K562 treated with DMSO at 1 percent for 4 hours (cell line): ENCODE data around the gene FLNA. TPM values are rescaled to one million over a fixed set of nuclear protein-coding genes. Genes with fewer than 3 reads are reported as not detected.

Experiments
- total RNA-seq: library from RNA; unstranded; fragments of 300-600 nt; gene quantifications from 2 replicates; pipeline ENCODE4 v1.2.3, GENCODE V29; 2022; ENCODE audit not compliant: insufficient read depth

FLNA gene, protein sequence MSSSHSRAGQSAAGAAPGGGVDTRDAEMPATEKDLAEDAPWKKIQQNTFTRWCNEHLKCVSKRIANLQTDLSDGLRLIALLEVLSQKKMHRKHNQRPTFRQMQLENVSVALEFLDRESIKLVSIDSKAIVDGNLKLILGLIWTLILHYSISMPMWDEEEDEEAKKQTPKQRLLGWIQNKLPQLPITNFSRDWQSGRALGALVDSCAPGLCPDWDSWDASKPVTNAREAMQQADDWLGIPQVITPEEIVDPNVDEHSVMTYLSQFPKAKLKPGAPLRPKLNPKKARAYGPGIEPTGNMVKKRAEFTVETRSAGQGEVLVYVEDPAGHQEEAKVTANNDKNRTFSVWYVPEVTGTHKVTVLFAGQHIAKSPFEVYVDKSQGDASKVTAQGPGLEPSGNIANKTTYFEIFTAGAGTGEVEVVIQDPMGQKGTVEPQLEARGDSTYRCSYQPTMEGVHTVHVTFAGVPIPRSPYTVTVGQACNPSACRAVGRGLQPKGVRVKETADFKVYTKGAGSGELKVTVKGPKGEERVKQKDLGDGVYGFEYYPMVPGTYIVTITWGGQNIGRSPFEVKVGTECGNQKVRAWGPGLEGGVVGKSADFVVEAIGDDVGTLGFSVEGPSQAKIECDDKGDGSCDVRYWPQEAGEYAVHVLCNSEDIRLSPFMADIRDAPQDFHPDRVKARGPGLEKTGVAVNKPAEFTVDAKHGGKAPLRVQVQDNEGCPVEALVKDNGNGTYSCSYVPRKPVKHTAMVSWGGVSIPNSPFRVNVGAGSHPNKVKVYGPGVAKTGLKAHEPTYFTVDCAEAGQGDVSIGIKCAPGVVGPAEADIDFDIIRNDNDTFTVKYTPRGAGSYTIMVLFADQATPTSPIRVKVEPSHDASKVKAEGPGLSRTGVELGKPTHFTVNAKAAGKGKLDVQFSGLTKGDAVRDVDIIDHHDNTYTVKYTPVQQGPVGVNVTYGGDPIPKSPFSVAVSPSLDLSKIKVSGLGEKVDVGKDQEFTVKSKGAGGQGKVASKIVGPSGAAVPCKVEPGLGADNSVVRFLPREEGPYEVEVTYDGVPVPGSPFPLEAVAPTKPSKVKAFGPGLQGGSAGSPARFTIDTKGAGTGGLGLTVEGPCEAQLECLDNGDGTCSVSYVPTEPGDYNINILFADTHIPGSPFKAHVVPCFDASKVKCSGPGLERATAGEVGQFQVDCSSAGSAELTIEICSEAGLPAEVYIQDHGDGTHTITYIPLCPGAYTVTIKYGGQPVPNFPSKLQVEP (N-terminal part only)
- total RNA-seq: 626 and 661 TPM in 2 replicates

DNA sequence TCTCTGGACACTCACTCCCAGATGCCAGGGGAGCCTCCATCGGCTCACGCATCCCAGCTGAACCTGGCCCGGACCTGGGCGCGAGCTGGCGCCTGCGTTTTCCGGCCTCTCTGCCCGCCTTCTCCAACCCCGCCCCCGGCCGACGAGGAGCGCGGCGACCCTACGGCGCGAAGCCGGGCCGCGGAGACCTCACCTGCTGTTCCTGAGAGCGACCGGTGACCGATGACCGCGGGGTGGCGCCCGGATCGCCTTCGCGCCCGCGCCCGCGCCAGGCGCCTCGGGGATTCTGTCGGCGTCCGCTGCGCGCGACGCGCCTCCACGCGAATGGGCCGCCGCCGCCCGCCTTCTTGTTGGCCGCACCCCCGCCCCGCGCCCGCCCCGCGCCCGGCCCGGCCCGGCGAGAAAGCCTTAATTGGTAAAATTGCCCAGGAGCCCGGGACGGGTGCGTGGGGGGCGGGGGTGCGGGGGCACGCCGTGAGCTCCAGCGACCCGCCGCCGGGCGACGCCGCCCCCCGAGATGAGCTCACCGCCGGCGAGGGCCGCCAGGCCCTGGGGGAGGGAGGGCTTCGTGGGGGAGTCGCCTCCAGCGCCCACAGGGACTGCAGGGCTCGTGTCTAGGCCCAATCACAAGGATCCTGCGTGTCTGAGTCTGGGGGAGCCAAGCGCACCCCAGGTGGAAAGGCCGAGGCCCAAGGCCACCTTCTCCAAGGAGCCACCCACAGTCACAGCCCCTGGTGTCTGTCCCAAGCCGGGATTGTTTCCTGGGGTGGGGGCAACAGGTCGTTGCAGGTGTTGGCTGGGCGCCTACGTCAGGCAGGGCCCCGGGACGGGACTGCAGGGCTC is at the start of gene FLNA:
FLNA (minus strand) TSS at position 322 of the 843 bp plus-strand sequence. CDS start 3,389 bp downstream, outside the sequence.

DNA sequence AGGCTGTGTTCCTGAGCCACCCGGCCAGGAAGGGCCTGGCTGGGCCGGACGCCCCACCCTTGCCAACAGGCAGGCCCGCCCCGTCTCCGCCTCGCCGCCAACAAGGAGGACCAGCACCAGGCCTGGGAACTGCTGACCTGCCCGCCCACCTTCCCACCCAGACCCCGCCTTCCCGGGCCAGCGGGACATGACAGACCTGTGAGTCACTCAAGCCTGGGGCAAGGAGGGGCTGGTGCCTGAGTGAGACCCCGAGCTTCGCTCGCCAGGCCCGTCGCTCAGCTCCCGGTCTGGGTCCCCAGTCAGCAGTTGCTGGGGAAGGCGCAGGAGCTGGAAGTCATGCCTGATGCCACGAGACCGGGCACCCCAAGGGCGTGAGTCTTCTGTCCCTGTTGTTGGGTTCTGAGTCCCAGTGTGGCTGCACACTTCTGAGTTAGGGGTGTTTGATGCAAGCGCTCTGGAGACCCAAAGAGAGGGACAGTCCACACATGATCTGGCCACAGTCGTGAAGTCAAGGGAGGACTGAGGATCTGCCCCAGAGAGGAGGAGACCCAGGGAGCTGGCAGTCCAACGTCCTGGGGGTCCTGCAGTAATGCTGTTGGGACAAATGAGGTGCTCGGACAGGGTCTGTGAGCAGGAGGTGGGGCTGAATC is 34.9 kb upstream of the FLNA start, which contains the start of gene DNASE1L1:
DNASE1L1 (minus strand) TSS at position 33 of the 650 bp plus-strand sequence. CDS start 3,686 bp downstream, outside the sequence.

DNA sequence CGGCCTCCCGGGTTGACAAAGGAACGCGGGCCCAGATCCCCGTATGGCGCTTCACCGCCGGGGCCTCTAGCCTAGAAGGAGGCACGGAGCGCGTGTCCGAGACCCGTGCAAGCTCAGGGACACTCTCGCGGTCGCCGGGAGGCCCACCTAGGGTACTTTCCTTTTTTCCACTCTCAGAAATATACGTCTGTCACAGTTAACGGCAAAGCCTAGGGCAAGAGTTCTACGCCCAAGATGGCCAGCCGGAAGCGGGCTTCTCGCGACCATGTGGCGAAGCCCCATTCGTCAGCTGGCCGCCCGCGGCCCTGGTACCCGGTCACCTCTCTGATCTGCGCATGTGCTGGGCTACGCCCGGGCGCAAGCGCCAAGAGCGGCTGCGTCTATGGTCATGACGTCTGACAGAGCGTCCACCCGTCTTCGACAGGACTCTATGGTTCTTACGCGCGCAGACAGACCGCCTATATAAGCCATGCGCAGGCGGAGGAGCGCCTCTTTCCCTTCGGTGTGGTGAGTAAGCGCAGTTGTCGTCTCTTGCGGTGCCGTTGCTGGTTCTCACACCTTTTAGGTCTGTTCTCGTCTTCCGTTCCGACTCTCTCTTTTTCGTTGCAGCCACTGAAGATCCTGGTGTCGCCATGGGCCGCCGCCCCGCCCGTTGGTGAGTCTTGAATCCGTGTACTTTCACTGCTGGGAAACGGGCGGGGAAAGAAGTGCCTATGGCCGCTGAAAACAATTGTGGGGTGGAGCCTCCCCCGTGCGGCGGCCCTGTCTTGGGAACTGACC is 23.6 kb upstream of the FLNA start, which contains the start of gene RPL10:
RPL10 (plus strand) TSS at position 490 of the 780 bp plus-strand sequence; CDS start at position 633, 143 bp downstream.

DNA sequence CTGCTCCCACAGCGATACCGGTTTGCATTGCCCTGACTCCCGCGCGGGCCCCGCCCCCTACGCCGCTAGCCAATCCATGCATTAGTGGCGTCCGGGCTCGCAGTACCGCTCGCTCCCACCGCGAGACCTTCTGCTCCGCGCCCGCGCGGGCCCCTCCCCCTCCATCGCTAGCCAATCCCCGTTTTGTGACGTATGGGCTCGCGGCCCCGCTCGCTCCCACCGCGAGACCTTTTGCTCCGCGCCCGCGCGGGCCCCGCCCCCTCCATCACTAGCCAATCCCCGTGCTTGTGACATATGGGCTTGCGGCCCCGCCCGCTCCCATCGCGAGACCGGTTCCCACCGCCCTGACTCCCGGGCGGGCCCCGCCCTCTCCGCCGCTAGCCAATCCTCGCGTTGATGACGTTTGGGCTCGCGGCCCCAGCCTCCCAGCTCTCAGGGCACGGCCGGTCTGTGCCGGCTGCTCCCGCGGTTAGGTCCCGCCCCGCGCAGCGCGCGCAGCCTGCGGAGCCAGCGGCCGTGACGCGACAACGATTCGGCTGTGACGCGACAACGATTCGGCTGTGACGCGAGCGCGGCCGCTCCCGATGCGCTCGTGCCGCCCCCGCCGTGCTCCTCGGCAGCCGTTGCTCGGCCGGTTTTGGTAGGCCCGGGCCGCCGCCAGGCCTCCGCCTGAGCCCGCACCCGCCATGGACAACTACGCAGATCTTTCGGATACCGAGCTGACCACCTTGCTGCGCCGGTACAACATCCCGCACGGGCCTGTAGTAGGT is 4.5 kb upstream of the FLNA start, which contains the start of gene EMD:
EMD (plus strand) TSS at position 497 of the 770 bp plus-strand sequence; CDS start at position 687, 190 bp downstream.

Other genes starting within 250 kb of the FLNA start
- not detected in 2 replicates for gene OPN1LW, start 230.4 kb downstream of the FLNA start, total RNA-seq
- gene OPN1MW, start 192.0 kb downstream of the FLNA start, total RNA-seq: not detected in 2 replicates
- gene OPN1MW2, start 154.9 kb downstream of the FLNA start, total RNA-seq: not detected in 2 replicates
- gene OPN1MW3, start 117.1 kb downstream of the FLNA start, total RNA-seq: not detected in 2 replicates
- gene TEX28, start 79.5 kb downstream of the FLNA start, total RNA-seq: not detected in 2 replicates
- 1.2 and 2.2 TPM in 2 replicates for gene TKTL1, start 78.8 kb downstream of the FLNA start, total RNA-seq
- 102 and 119 TPM in 2 replicates for gene EMD, start 4.7 kb upstream of the FLNA start, total RNA-seq
- 14,280 and 14,407 TPM in 2 replicates for gene RPL10, start 23.7 kb upstream of the FLNA start, total RNA-seq
- 18.1 and 21.6 TPM in 2 replicates for gene DNASE1L1, start 34.6 kb upstream of the FLNA start, total RNA-seq
- 35.2 and 47.4 TPM in 2 replicates for gene TAFAZZIN, start 36.9 kb upstream of the FLNA start, total RNA-seq
- gene ATP6AP1, start 54.0 kb upstream of the FLNA start, total RNA-seq: 230 and 231 TPM in 2 replicates
- 99.3 and 105 TPM in 2 replicates for gene GDI1, start 62.5 kb upstream of the FLNA start, total RNA-seq
- 149 and 188 TPM in 2 replicates for gene FAM50A, start 69.5 kb upstream of the FLNA start, total RNA-seq
- 7.5 and 12.5 TPM in 2 replicates for gene PLXNA3, start 83.6 kb upstream of the FLNA start, total RNA-seq
- gene LAGE3, start 104.6 kb upstream of the FLNA start, total RNA-seq: 170 and 180 TPM in 2 replicates
- 69.7 and 80.5 TPM in 2 replicates for gene UBL4A, start 112.0 kb upstream of the FLNA start, total RNA-seq
- gene SLC10A3, start 116.0 kb upstream of the FLNA start, total RNA-seq: 47.8 and 56.8 TPM in 2 replicates
- 84.1 and 87.0 TPM in 2 replicates for gene FAM3A, start 141.6 kb upstream of the FLNA start, total RNA-seq
- 233 and 273 TPM in 2 replicates for gene G6PD, start 172.2 kb upstream of the FLNA start, total RNA-seq
- 38.5 and 40.3 TPM in 2 replicates for gene IKBKG, start 173.0 kb upstream of the FLNA start, total RNA-seq
- gene CTAG1A, start 210.5 kb upstream of the FLNA start, total RNA-seq: not detected in 2 replicates
- not detected in 2 replicates for gene CTAG1B, start 244.6 kb upstream of the FLNA start, total RNA-seq